GM21737 (cell line): ENCODE data around the gene PC.

ENCODE experiments used
- ATAC-seq: cut with Tn5 transposase; IDR thresholded peaks from one replicate; pipeline ENCODE4 v1.9.1; 2021; ENCODE audit warnings: mild to moderate bottlenecking, moderate library complexity; ENCODE audit not compliant: unreplicated experiment

PC gene

DNA sequence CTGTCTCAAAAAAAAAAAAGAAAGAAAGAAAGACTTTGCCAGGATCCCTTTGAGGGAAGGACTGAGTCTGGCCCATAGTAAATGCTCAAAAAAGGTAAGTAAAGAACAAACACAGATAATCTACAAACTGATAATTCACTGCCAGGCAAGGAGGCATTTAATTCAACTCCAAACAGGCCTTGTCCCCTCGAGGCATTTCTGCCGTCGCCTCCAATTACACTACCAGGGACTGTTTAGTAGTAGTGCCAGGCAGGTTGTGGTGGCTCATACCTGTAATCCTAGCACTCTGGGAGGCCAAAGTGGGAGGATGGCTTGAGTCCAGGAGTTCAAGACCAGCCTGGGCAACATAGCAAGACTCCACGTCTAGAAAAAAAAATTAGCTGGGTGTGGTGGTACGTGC is 43.7 kb downstream of the PC start:
- no peak for ATAC-seq

DNA sequence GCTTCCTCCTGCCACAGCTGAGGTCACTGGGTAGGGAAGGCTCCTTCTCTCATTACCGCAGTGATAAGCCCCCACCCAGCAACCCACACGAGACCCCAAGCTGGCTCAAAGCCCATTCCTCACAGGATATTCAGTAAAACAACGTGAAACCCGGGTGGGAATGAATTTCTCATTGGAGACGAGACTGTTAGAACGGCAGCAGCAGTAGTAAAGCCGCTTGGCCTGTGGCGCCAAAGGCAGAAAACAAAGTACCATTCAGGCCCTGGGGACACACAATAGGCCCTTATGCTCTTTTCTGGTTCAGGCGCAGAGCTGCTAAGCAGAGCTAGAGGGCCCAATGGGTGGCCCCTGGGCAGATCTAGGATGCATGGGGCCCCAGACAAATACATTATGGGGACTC is 45.3 kb downstream of the PC start:
- ATAC-seq: no peak

GRCh38 chr11:66912361-66912760 is 45.8 kb downstream of the PC start:
- ATAC-seq: no peak

DNA sequence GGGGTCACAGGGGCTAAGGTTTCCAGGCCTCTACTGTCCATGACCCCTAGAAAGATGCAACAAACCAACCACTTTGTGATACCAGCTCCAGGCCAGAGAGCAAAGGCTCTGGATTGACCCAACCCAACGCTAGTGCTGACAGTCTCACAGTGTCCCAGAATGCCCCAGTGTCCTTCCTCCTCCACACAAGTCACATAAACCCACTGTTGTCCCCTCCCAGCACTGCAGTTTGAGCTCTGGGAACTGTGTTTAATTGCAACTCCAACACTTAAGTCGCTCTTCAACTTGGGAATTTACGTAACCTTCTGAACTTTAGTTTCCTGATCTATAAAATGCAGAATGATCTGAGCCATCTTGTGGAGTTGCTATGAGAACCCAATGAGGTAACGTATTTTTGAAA is 47.5 kb downstream of the PC start:
- no peak for ATAC-seq

- ATAC-seq: no peak
Measured at GRCh38 chr11:66910016-66910415, 48.2 kb downstream of the PC start.

- ATAC-seq: no peak
Measured at GRCh38 chr11:66909181-66909580, 49.0 kb downstream of the PC start.

GRCh38 chr11:66907751-66908630 is 50.2 kb downstream of the PC start:
- no peak for ATAC-seq

DNA sequence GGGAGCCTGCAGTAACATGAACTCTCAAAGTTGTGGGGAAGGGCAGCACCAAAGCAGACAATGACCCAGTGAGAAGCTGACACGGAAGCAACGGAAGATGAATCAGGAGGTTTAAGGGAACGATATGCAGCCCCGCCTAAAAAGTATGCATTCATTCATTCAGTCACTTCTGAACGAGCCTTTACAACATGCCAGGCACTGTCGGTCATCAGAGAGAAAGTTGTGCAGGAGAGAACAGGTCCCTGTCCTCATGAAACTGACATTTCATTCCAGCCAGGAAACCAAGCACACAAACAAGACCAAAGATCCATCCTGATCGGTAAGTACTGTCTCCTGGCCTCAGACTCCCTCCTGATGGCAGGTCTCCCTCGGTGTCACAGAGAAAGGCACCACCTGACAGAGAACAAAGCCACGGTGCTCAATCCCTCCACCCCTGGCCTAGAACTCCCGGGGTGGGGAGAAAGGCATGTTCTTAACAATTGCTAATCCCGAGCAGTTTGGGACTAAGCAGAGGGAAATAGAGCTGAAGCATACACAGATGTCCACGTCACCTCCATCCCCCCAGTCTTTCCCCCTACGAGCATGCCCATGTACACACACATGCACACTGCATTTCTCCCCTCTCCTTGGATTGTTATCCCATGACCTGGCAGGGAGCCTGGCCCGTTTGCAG is 52.0 kb downstream of the PC start:
- no peak for ATAC-seq

DNA sequence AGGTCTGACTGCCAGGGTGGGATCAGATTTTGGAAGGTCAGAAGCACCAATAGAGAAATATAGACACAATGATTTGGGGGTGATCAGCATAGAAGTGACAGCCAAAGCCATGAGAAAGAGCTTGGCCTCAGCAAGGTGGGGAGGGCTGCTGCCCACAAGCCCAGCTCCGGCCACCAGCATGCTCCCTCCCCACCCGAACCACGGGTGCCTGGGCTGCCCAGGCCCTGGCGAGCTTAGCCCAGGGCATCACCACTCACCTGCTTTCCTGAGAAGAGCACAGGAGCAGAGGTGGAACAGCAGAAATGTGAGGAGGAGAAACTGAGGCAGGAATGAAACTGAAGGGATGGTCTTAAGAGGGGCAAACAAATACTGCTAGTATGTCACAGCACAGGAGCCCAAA is 52.6 kb downstream of the PC start:
- no peak for ATAC-seq

DNA sequence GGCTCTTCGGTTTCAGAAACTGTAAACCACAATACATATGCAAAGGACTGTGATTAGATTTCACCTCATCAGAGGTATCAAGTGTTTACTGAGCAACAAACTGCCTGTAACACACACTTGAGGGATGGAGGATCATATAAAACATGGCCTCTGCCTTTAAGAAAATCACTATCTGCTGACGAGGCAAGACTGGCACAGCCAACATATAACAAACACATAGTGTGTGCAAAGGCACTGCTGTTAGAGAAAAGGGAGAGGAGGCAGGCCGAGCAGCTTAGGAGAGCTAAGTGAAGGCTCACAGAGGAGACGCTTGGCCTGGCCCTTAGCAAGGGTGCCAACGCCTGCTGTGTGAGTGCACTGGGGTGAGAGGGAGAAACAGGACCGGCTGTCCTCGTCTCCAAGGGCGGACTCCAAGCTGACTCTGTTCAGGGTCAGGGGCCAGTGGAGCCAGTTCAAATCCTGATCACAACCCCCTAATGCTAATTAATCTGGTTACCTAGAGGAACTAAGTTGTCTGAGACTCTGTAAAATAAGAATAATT is 53.1 kb downstream of the PC start:
- ATAC-seq: no peak

DNA sequence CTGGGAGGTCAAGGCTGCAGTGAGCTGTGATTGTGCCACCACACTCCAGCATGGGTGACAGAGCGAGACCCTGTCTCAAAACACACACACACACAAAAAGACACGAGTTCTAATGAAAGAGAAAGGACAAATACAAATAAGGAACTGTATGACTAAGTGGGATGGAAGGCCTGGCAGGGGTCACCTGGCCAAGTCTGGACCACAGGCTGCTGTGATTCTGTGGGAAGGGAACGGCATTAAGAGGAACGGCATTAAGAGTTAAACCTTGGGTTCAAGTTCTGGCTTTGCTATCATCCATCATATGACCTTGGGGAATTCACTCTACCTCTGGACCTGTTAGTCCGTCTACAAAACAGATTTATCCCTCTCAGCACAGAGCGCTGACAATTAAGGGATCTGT is 53.6 kb downstream of the PC start:
- no peak for ATAC-seq

- no peak for ATAC-seq
Measured at GRCh38 chr11:66904055-66904454, 54.1 kb downstream of the PC start.

DNA sequence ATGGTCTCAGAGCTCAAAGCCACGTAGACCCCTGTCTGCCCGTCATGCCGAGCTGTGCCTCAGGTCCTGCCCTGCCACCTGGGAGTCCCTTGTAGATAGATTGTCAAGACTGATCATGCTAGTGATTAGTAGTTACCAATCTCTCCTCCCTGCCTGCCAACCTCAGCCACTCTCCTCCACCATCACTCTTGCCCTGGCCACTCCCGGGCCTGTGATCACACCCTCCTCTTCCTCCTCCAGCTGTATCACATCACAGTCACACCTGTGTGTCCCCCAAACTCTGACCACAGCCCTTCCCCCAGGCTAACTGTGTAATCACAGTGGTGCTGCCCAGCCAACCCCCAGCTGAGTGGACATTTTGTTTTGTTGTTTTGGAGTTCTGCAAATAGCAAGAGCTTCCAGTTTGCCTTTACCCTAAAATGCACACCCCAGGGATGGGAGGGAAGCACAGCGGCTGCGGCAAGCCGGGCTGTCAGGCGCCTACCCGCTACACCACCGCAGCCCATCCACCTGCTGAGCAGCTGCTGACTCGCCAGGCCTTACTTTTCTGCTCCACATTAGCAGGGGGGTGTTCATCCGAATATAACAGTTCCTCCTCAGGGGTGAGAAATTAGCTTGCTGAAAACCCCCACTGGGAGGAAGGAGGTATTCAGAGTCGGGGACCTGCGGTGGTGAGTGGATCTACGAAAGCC is 55.6 kb downstream of the PC start:
- ATAC-seq: no peak

DNA sequence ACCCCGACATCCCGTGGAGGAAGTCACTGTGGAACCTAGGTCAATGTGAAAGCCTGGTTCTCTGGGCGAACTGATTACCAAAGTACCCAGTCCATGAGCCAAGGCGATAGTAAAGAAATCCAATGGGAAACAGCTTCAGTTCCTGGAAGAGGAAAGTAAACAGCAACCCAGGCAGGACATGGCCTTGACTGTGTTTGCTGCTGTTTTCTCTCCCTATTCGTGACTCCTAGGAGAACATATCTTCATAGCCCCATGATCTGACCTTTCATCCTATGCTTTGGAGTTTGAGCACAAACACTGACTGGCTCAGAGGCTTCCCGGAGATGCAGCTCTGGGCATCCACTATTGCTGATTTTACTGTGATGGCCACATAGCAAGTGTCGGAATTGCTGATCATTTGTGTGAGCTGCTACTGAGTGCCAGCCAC is 56.2 kb downstream of the PC start:
- no peak for ATAC-seq

DNA sequence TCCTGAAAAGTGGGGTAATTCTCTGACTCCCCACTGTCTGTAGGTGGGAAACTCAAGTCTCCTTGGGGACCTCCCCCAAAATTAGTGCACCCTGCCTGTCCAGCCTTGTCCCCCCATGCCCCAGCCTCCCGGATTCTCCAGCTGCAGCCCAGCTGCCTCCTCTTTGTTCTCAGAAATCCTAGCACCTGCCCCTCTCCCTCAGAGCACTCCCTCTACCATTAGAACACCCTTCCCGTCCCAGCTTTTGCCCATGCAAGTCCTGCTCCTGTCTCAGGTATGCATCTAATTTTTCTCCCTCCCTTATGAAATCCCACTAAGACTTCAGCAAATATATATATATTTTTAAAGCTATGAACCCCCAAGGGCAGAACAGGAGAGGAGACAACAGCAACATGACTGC is 64.0 kb downstream of the PC start:
- no peak for ATAC-seq

DNA sequence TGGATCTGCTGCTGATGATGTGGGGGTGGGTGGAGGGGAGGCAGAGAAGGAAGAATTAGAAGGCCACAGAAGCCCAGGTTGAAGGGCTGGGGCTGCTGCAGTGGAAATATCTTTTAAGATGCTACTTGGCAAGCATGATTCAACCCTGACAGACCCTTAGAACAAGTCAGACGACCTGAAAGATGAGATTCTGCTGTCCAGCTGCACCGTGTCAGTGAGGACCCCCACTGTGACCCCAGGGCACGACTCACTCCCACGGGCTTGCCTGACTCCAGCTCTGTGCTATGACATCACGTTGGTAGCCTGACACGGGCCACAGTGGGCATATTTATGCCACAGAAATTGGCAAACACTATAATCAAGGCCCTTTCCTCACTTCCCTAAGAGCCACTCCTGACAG is 65.3 kb downstream of the PC start:
- ATAC-seq: no peak

DNA sequence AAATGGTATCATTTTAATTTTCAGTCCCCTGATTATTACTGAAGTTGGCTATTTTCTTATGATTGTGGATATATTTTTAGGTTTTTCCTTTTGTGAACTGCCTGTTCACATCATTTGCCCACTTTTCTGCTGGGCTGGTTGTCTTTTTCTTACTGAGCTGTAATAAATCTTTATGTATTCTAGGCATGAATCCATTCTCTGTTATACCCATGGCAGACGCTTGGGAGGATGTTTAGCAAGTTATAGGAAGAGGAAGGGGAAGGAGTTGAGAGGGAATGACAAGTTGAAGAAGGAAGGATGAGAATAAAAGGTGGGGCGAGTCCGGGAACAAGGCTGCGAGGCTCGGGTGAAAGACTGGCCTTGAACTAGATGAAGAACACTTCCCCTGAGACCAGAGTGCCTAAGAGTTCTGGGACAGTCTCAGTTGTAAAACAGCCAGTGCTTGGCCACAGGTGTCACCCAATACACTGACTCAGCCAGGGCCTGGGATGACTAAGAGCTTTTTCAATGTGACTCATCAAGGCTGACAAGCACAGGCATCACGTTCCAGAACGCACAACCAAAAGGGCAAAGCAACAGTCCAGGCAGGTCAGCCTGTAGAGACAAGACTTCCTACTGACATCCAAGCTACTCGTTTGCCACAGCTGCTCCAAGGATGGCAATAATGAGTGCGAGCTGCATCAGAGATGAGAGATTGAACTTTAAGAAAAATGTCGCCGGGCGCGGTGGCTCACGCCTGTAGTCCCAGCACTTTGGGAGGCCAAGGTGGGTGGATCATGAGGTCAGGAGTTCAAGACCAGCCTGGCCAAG is 66.1 kb downstream of the PC start:
- ATAC-seq: peak; percentile 85

DNA sequence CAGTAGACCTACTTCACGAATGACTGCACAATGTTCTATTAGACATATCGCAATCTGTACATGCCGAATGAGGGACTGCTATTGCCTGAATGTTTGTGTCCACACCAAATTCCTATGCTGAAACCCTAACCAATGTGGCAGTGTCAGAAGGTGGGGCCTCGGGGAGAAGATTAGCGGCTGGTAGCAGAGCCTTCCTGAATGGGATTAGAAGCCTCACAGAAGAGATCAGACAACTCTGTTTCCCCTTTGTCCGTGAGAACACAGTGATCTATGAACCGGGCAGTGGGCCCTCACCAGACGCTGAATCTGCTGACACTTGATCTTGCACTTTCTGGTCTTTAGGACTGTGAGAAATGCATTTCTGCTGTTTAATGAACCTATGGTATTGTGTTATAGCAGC is 68.2 kb downstream of the PC start:
- ATAC-seq: no peak

GRCh38 chr11:66888282-66888681 is 69.9 kb downstream of the PC start:
- no peak for ATAC-seq

- no peak for ATAC-seq
Measured at GRCh38 chr11:66887526-66887925, 70.7 kb downstream of the PC start.
